ENCODE results near the gene GHRHR.

The GHRHR gene

GRCh38 chr7:30928254-30928872 lies 35.4 kb upstream of the GHRHR start:
- no peak for DNase-seq (ENCODE audit: low read depth)

GRCh38 chr7:30929686-30930085 lies 34.1 kb upstream of the GHRHR start:
- DNase-seq (ENCODE audit: low read depth): no peak

GRCh38 chr7:30930621-30931020 lies 33.1 kb upstream of the GHRHR start:
- no peak for DNase-seq (ENCODE audit: low read depth)

- no peak for DNase-seq (ENCODE audit: low read depth)
These were observed 32.4 kb upstream of the GHRHR start for GRCh38 chr7:30931161-30931928.

GRCh38 chr7:30931929-30932540 lies 31.7 kb upstream of the GHRHR start:
- no peak for DNase-seq (ENCODE audit: low read depth)

GRCh38 chr7:30932562-30932961 lies 31.2 kb upstream of the GHRHR start:
- DNase-seq (ENCODE audit: low read depth): no peak

GRCh38 chr7:30933124-30933974 lies 30.4 kb upstream of the GHRHR start:
- no peak for DNase-seq (ENCODE audit: low read depth)

- DNase-seq (ENCODE audit: low read depth): no peak
These were observed 29.5 kb upstream of the GHRHR start for GRCh38 chr7:30934225-30934624.

GRCh38 chr7:30934732-30935568 lies 28.8 kb upstream of the GHRHR start:
- DNase-seq (ENCODE audit: low read depth): no peak

GRCh38 chr7:30935569-30935877 lies 28.2 kb upstream of the GHRHR start:
- no peak for DNase-seq (ENCODE audit: low read depth)

- DNase-seq (ENCODE audit: low read depth): no peak
These were observed 27.0 kb upstream of the GHRHR start for GRCh38 chr7:30936650-30937245.

GRCh38 chr7:30937416-30937815 lies 26.3 kb upstream of the GHRHR start:
- DNase-seq (ENCODE audit: low read depth): no peak

GRCh38 chr7:30938435-30939316 lies 25.1 kb upstream of the GHRHR start:
- peak; percentile 46 for DNase-seq (ENCODE audit: low read depth)

- DNase-seq (ENCODE audit: low read depth): no peak
These were observed 22.0 kb upstream of the GHRHR start for GRCh38 chr7:30941582-30942323.

- DNase-seq (ENCODE audit: low read depth): no peak
These were observed 13.6 kb upstream of the GHRHR start for GRCh38 chr7:30950197-30950596.

- no peak for DNase-seq (ENCODE audit: low read depth)
These were observed 8.8 kb upstream of the GHRHR start for GRCh38 chr7:30954914-30955313.

GRCh38 chr7:30956704-30957103 lies 7.0 kb upstream of the GHRHR start:
- DNase-seq (ENCODE audit: low read depth): no peak

GRCh38 chr7:30965372-30965771 lies 1.6 kb downstream of the GHRHR start:
- DNase-seq (ENCODE audit: low read depth): no peak

GRCh38 chr7:30965883-30966282 lies 2.1 kb downstream of the GHRHR start:
- DNase-seq (ENCODE audit: low read depth): no peak

- DNase-seq (ENCODE audit: low read depth): no peak
These were observed 4.5 kb downstream of the GHRHR start for GRCh38 chr7:30968294-30968693.

Measured in stimulated activated CD8-positive, alpha-beta memory T cell treated with anti-CD3 and anti-CD28 coated beads, Interleukin-7, amount 100 ng/mL, for 24 hours (primary cell).